Muscle of back (tissue), 11 donors: ENCODE measurements around the gene SPATA2. TPM values are rescaled to one million over a fixed set of nuclear protein-coding genes. Genes with fewer than 3 reads are reported as not detected.

Experiments used
- DNase-seq, 3 donors: peaks; one replicate each; pipeline versions ENCODE4 v3.0.0 to v3.0.0-alpha.2; 2013
- polyA plus RNA-seq, 10 donors: library from polyadenylated mRNA; unstranded; fragments of 120-200 nt; gene quantifications; one replicate each; pipeline ENCODE4 v1.2.1, GENCODE V29; 2013; ENCODE audit not compliant: insufficient read length in 10 of 10

SPATA2 gene
- polyA plus RNA-seq, 10 donors = 4.7 to 6.7 (median 5.4) TPM

- peak in 1 of 3 donors; percentile 53 for DNase-seq
Measured at GRCh38 chr20:49887251-49888211, 27.8 kb downstream of the SPATA2 start.

- no peak for DNase-seq
Measured at GRCh38 chr20:49886571-49887213, 28.6 kb downstream of the SPATA2 start.

GRCh38 chr20:49885558-49886332 lies 29.6 kb downstream of the SPATA2 start:
- no peak for DNase-seq

DNA sequence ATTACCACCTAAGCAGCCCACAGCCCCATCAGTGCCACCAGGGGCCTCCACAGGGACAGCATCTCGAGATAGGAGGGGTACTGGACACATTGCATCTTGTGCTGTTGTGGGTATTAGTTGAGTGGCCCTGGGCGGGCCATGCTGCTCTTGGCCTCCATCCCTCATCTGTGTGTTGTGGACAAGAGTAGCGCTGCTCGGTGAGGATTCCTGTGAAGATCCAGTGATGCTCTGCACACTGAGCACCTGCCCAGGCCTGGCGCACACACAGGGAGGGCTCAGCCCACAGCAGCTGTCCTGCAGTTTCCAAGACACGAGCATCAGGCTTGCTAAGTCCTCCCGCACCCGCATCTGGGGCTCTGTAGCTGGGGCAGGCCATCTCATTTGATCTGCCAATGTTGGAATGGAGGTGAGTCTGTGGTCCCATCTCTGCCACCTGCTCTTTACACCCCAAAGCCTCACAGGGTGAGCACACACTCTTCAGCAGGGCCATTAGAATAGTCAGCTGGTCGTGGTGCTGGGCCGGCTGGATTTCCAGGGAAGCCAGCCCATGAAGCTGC lies 32.0 kb downstream of the SPATA2 start:
- DNase-seq = no peak

- no peak for DNase-seq
Measured at GRCh38 chr20:49882171-49882970, 33.0 kb downstream of the SPATA2 start.

GRCh38 chr20:49880724-49881445 lies 34.4 kb downstream of the SPATA2 start:
- DNase-seq = no peak

GRCh38 chr20:49880177-49880576 lies 35.2 kb downstream of the SPATA2 start:
- DNase-seq = no peak

GRCh38 chr20:49878977-49879376 lies 36.4 kb downstream of the SPATA2 start:
- DNase-seq = no peak

GRCh38 chr20:49877386-49877921 lies 37.9 kb downstream of the SPATA2 start:
- no peak for DNase-seq

DNA sequence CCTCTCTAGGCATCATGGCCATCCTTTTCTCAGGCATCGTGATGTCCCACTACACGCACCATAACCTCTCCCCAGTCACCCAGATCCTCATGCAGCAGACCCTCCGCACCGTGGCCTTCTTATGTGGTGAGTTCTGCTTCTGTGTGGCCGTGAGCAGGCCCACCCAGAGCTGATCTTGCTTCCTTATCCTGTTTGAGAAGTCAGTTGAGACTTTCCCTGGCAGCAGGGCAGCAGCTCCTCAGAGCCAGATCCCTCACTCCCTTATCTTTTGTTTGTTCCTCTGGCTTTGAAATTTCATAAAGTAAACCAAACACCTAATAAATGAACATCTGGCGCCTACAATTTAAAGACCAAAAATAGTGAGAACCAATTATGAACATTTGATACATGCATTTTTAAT lies 40.6 kb downstream of the SPATA2 start:
- no peak for DNase-seq

- no peak for DNase-seq
Measured at GRCh38 chr20:49872056-49872455, 43.3 kb downstream of the SPATA2 start.

DNA sequence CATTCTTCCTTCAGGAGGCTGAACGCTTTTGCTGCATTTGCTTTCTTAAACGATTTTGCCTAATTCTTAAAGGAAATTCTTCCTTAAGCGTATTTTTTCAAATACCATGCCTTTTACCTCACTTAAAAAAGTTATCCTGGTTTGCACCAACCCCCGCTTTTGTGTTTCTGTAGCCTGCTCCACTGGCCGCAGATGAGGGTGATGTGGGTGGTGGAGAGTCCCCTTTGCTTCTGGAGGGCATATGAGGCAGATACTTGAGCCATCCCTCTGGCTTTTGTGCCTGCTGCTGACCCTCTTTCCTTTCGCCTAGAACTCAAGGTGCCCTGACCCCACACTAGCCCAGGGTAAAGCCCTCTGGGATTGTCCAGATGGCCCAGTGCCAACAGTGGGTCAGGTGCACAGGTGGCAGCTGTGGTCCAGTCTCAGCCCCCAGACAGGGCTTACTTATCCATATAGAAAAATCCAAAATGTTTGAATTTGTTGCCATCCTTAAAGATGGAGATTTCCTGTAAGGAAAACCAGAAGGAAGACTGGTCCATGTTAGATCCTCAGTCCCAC lies 43.9 kb downstream of the SPATA2 start:
- DNase-seq = no peak

DNA sequence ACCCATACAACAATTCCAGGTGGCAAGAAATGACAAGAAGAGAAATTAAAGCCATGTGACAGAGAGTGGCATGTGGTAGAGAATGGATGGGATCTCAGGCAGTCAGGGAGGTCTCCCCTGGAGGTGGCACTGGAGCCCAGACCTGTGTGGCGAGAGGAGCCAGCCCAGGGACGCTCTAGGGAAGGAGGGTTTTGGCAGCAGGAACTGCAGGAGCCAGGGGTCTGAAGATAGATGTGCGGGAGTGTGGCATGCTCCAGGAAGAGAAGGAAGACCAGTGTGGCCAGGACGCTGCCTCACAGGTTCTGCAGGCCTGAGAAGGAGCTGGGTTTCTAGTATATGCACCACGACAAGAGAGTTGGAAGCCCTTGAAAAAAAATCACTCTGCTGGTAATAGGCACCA lies 45.1 kb downstream of the SPATA2 start:
- no peak for DNase-seq

DNA sequence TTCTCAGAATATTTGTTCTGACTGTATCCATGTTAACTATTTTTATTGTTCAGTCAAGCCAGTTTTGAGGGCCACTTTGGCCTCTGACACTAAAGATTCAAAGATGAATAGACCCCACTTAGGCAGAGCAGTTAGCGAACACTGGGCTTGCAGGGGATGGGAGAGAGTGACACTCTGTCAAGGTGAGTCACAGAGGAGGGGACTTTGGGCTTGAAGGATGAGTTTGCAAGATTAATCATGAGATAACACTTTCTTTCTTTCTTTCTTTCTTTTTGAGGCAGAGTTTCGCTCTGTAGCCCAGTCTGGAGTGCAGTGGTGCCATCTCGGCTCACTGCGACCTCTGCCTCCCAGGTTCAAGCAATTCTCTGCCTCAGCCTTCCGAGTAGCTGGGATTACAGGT lies 46.4 kb downstream of the SPATA2 start:
- no peak for DNase-seq

DNA sequence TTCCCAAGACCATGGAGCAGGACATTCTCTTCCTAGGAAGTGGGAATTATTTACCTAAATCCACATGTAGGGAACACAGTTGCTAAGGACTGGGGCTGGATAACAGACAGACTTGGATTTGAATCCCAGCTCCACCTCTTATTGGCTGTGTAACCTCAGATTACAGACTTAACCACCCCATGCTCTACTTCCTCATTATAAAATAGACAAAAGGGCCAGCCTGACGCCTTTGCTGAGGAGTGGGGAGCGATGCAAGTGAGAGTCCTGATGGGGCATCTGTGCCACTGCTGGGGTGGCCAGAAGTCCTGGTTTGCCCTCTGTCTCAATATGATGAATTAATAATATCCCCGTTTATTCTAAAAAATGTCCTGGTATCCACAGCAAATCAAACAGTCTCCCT lies 46.8 kb downstream of the SPATA2 start:
- no peak for DNase-seq

DNA sequence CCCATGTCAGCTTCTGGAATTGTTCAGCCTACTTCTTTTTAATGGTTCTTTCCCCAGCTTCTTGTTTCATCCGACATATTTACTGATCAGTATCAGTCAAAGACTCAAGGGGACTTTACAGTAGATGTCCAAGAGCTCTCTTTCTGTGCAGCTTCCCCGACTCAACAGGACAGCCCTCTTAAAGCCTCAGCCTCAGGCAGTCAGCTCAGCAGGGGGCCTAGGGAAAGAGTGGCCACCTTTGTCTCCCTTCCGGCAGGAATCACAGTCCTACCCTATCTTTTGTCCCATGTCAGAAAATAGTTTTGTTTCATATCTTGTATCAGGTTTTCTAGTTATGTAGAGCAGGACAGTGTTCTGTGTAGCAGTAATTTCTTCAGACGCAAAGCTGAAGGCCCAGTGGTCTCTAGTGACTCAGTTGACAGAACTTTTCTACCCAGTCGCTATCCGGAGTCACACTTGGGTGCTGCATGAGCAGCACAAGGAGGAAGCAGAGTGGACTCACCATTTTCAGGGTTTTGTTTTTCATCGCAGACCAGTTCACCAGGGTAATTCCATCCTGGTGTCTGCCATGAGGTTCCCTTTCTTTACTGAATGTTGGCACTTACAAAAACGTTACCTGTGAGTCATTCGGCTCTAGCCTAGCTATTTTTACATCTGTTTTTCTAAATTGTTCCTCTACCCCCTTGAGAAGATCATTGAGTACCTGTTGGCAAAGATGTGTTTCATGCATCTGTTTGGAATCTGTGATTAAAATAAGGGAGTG lies 47.7 kb downstream of the SPATA2 start:
- no peak for DNase-seq

GRCh38 chr20:49866051-49866450 lies 49.3 kb downstream of the SPATA2 start:
- DNase-seq = peak in 1 of 3 donors; percentile 44

- DNase-seq = no peak
Measured at GRCh38 chr20:49865559-49865958, 49.8 kb downstream of the SPATA2 start.

DNA sequence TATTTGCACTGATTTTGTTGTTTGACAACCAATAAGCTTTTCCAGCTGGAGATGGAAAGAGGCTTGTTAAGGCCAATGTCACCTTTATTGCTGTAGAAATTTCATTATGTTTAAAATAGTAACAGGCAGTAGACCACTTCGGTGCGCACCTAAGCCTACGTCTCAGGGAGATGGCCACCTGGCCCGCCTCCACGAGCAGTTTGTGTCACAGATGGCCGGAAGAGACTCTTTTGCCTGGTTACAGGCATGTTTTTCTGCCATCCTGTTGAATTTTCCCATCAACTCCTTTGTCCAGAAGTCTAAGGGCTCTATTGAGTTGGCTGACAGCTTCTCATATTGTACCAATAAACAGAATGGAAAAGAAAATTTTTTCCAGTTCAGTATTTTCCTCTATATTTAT lies 51.7 kb downstream of the SPATA2 start:
- no peak for DNase-seq
